ENCODE data around the gene FBXW7.

DNA sequence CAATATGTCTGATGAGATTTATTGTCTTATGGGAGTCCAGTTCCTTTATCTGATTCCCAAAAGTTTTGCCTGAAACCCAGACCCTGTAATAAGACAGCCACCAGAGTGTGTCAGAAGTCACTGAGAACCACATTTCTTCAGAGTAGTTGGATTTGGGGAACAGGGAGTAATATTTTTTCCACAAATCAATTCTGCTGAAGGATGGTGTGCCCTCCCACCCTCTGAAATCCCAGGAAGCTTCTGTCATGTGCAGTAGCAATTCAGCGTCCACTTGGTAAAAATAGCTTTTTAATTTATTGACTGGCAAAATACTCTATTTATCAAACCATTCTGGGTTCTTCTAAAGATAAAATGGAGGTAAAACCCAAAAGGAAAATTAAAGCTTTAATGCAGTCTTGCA, 229.4 kb downstream of the FBXW7 start:
- TF ChIP-seq EZH2 (IDR thresholded peaks at IDR 0.05; ENCODE audit: low read depth, low read length, severe bottlenecking), result no peak
- TF ChIP-seq, protein P1, sequence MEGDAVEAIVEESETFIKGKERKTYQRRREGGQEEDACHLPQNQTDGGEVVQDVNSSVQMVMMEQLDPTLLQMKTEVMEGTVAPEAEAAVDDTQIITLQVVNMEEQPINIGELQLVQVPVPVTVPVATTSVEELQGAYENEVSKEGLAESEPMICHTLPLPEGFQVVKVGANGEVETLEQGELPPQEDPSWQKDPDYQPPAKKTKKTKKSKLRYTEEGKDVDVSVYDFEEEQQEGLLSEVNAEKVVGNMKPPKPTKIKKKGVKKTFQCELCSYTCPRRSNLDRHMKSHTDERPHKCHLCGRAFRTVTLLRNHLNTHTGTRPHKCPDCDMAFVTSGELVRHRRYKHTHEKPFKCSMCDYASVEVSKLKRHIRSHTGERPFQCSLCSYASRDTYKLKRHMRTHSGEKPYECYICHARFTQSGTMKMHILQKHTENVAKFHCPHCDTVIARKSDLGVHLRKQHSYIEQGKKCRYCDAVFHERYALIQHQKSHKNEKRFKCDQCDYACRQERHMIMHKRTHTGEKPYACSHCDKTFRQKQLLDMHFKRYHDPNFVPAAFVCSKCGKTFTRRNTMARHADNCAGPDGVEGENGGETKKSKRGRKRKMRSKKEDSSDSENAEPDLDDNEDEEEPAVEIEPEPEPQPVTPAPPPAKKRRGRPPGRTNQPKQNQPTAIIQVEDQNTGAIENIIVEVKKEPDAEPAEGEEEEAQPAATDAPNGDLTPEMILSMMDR (IDR thresholded peaks at IDR 0.05; ENCODE audit: control extremely low read depth in 1 of 3, insufficient read depth in 1 of 3, low read depth in 1 of 3, low read length in 3 of 3), result no peak
